NCI-H2029 treated with DMSO at 0.1 percent for 48 hours (cell line): Measurements from ENCODE around the gene UGT1A10.
"Not testable (repeated sequence)": the region's sequence is repeated elsewhere in the genome, so short reads cannot be mapped to it uniquely, and the experiment has no call there.

ENCODE experiments used
- DNase-seq: peaks from one replicate; lab custom pipeline; 2025; lab: John Stamatoyannopoulos, UW

Gene UGT1A10

GRCh38 chr2:233692648-233693047 lies 56.4 kb downstream of the UGT1A10 start, which contains the start of gene UGT1A6:
Gene UGT1A6, plus strand, starts transcription at chr2:233692890. Its CDS starts 115 bp downstream, at chr2:233693005.
- no peak for DNase-seq

DNA sequence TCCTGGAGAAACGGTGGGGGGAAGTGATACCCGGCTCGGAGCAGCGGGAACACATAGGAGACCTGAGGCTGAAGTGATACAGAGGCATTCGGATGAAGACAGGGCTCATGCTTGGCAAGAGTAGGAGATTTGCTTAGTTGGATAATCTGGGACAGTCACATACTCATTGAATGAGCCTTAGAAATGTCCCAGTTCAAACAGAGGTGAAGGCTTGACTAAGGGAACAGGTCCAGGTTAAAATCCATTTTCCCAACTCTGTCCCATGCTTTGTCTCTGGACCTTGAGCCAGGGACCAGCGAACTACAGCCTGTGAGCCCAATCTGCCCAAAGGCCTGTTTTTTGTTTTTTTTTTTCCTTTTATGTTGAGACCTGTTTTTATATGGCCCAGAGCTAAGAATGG lies 57.7 kb downstream of the UGT1A10 start:
- no peak for DNase-seq

DNA sequence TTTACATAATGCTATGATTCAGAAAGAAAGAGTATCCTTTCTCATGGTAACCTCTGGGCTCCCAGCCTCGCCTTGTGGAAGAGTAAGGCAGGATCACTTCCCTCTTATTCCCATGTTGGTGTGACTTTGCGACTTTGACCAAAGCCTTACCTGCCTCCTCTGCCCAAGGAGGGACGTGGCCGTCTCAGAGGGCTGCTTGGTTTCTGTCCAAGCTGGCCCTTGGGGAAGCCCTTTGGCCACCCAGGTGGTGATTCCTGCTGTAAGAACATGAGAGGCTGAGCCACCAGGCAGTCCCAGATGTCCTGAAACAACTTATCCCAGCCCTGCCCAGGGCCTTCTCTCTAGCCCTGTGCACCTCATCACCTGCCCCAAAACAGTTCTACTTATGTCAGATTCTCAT lies 62.5 kb downstream of the UGT1A10 start:
- DNase-seq: no peak

- DNase-seq: no peak
Observed at GRCh38 chr2:233699424-233700027, 63.3 kb downstream of the UGT1A10 start.

- DNase-seq: no peak
Observed at GRCh38 chr2:233700028-233700635, 63.9 kb downstream of the UGT1A10 start.

- not testable (repeated sequence) for DNase-seq
Observed at GRCh38 chr2:233700842-233701241, 64.6 kb downstream of the UGT1A10 start.

DNA sequence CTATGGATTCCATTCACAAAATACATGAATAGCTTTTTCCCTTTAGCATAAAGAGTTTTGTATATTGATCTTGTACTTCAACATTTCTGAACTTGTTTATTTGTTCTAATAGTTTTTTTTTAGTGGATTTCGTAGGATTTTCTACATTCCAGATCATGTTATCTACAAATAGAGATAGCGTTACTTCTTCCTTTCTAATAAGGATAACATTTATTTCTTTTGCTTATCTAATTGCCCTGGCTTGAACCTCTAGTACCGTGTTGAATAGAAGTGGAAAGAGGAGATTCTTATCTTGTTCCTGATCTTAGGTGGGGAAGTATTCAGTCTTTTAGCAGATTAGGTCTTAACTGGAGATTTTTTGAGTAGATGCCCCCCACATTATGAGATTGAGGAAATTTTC lies 66.0 kb downstream of the UGT1A10 start:
- DNase-seq: no peak

DNA sequence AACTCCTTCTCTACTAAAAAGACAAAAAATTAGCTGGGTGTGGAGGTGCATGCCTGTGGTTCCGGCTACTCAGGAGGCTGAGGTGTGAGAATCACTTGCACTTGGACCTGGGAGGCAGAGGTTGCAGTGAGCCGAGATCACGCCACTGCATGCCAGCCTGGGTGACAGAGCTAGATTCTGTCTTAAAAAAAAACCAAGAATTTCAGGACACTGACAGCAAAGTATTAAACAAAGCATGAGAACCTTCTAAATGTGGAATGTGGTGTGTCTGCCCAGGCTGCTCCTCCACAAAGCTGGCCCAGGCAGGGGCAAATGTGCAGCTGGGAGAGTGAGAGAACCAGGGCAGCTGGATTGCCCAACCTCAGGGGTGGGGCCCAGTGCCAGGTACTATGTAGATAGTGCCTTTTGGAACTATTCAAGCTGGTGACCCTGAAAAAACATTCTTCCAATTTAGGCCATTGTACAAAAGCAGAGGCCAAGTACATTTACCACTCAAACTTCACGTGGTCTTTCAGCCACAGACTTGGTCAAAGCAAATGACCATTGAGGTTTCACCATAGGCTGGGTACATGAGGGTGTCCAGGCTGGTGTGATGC lies 69.8 kb downstream of the UGT1A10 start:
- no peak for DNase-seq

- no peak for DNase-seq
Observed at GRCh38 chr2:233706720-233707119, 70.5 kb downstream of the UGT1A10 start.

- DNase-seq: no peak
Observed at GRCh38 chr2:233707940-233708644, 71.8 kb downstream of the UGT1A10 start.

GRCh38 chr2:233708942-233709341 lies 72.7 kb downstream of the UGT1A10 start:
- no peak for DNase-seq

- peak; percentile 27 for DNase-seq
Observed at GRCh38 chr2:233711312-233712008, 75.2 kb downstream of the UGT1A10 start.

GRCh38 chr2:233712611-233713261 lies 76.5 kb downstream of the UGT1A10 start, which contains the start of gene UGT1A5:
Gene UGT1A5, plus strand, starts transcription at chr2:233712907. Its CDS starts 85 bp downstream, at chr2:233712992.
- DNase-seq: no peak

DNA sequence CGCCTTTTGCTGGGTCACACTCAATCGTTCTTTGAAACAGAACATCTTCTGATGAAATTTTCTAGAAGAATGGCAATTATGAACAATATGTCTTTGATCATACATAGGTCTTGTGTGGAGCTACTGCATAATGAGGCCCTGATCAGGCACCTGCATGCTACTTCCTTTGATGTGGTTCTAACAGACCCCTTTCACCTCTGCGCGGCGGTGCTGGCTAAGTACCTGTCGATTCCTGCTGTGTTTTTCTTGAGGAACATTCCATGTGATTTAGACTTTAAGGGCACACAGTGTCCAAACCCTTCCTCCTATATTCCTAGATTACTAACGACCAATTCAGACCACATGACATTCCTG lies 77.0 kb downstream of the UGT1A10 start:
- DNase-seq: no peak

- no peak for DNase-seq
Observed at GRCh38 chr2:233714121-233714520, 77.9 kb downstream of the UGT1A10 start.

DNA sequence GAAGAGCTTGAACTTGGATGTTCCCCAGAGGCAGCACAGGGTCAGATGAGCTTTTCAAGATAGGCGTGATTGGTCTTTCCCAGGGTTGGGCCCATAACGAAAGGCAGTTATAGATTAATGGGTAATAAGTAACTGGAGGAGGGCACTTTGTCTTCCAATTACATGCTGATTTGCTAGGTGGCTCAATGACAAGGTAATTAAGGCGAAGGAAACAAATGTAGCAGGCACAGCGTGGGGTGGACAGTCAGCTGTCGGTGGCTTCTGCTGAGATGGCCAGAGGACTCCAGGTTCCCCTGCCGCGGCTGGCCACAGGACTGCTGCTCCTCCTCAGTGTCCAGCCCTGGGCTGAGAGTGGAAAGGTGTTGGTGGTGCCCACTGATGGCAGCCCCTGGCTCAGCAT lies 82.3 kb downstream of the UGT1A10 start, which contains the start of gene UGT1A4:
Gene UGT1A4 (plus strand): TSS at position 185 of the 400 bp plus-strand sequence. CDS start 85 bp downstream, at position 270.
- DNase-seq: no peak

GRCh38 chr2:233728723-233729301 lies 92.6 kb downstream of the UGT1A10 start, which contains the start of gene UGT1A3:
Gene UGT1A3, plus strand, starts transcription at chr2:233729042. Its CDS starts 85 bp downstream, at chr2:233729127.
- DNase-seq: no peak

DNA sequence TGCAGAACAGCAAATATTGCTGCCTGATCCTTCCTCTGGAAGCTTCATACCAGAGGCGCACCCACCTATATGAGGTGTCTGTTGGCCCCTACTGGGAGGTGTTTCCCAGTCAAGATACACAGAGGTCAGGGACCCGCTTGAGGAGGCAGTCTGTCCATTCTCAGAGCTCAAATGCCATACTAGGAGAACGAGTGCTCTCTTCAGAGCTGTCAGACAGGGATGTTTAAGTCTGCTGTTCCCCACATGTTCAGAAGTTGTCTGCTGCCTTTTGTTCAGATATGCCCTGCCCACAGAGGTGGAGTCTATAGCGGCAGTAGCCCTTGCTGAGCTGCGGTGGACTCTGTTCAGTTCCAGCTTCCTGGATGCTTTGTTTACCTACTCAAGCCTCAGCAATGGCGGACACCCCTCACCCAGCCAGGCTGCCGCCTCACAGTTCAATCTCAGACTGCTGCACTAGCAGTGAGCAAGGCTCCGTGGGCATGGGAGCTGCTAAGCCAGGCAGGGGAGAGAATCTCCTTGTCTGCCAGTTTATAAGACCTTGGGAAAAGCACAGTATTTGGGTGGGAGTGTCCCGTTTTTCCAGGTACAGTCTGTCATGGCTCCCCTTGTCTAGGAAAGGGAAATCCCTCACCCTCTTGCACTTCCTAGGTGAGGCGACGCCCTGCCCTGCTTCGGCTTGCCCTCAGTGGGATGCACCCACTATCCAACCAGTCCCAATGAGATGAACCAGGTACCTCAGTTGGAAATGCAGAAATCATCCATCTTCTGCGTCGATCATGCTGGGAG lies 100.8 kb downstream of the UGT1A10 start:
- DNase-seq: not testable (repeated sequence)

GRCh38 chr2:233740870-233741269 lies 104.6 kb downstream of the UGT1A10 start:
- DNase-seq: no peak
